GM12873 (cell line): Measurements from ENCODE around the gene EEFSEC.

Experiments used
- TF ChIP-seq, protein P1 (sequence below): IDR thresholded peaks from 2 replicates; pipeline ENCODE4 v1.5.1; 2012; ENCODE audit warnings: low read depth, mild to moderate bottlenecking, moderate library complexity, low read length, control low read depth; ENCODE audit not compliant: insufficient read depth; ENCODE audit errors: missing control alignments

EEFSEC gene

DNA sequence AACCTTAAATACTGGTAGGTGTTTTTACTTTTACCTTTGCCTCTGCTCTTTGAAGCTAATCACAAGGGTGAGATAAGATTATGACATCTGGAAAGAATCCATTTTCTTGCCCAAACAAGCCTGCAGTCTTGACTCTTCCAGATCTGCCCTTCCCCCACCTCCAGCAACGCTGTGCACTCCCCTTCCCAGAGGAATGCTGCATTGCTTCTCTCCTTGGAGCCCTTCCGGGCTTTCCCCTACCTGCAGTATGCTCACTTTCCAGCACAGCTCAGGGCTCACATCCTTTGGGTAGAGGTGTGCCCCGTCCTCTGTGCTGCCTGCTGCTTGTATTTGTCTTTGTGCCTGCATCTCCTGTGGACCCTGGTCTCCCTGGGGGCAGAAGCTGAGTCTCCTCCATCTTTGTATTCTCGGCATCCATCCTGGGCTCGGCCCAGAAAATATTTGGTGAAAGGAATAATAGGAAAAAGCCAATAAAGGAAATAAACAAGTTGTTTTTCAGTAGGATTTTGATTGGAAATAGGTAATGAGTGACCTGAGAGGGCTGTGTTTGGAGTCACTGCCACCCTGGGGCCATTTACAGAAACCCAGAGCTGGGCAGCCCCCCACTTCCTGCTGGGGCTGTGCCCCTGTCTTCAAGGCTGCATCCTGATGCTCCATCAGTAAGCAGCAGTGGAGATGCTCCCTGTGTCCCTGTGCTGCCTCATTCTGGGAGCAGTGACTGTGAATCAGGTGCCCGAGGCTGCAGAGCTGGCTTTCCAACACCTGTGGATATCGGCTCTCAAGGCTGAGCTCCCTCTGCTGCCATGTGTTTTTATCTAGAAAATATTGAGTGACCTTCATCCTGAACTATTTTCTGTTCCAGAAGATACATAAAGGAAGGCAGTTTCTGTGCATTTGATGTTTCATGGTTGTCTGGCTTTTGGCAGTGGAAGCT lies 117.5 kb downstream of the EEFSEC start:
- TF ChIP-seq, protein P1, sequence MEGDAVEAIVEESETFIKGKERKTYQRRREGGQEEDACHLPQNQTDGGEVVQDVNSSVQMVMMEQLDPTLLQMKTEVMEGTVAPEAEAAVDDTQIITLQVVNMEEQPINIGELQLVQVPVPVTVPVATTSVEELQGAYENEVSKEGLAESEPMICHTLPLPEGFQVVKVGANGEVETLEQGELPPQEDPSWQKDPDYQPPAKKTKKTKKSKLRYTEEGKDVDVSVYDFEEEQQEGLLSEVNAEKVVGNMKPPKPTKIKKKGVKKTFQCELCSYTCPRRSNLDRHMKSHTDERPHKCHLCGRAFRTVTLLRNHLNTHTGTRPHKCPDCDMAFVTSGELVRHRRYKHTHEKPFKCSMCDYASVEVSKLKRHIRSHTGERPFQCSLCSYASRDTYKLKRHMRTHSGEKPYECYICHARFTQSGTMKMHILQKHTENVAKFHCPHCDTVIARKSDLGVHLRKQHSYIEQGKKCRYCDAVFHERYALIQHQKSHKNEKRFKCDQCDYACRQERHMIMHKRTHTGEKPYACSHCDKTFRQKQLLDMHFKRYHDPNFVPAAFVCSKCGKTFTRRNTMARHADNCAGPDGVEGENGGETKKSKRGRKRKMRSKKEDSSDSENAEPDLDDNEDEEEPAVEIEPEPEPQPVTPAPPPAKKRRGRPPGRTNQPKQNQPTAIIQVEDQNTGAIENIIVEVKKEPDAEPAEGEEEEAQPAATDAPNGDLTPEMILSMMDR: no peak

DNA sequence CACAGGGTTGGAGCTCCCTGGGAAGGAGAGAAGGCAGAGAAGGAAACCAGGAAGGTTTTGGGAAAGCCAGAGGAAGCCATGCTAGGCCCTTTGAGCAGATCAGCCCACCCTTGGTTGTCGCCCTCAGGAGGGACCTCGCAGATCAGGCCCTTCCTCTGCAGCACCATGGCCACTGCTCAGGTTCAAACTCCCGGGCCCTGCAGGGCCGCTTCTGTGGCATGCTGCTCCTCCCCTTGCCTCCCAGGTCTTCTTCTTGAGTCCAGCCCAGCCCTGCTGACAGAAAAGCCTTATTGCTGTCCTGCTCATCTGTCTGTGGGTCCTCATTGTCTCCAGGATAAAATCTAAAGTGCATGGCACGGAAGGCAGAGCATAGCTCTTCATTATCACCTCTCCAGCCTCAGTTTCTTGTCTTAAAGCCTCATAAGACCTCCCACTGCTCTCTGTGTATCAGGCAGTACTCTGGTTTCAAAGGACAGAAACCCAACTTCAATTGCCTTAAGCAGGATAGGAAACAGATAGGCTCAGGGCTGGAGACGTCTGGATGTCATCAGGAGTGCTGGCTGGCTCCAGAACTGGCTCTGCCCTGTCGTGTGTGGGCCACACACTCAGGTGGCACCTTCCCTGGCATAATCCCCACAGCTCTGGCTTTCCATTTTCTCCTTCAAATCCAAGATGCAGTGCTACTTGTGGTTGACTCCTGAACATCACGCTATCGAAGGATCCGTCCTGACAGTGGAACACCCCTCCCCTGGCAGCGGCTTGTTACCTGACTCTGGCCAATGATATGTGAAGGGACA lies 118.5 kb downstream of the EEFSEC start:
- TF ChIP-seq, protein P1: no peak

DNA sequence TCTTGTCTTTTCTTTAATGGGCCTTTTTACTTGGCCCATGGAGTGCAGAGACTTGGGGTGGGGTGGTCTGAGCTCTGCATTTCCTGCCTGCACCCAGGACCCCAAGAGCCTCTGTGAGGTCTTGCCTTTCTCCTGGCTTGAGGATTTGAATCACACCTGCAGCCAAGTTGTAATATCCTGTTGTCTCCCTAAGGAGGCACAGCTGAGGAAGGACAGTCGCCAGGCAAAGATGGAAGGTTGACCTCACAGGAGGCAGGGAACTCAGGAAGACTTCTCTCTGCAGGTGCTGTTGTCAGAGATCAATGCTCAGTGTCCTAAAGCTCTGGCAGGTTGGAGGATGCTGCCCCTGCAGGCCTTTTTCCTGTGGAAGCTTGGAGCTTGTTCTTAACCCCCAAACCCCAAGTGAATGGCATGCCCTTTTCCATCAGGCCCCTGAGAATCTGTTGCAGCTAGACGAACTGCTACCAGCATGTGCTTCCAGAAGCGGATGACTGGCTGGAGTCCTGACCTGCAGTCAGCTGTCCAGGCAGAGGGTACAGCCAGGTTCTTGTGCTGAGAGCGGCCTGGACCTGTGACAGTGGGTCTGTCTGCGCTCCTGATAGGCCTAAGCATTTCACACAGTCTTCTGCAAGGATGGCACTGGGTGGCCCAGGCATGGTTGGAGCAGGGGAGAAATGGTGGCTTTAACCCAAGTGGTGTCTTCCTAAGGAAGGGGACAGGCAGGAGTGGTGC lies 120.0 kb downstream of the EEFSEC start:
- TF ChIP-seq, protein P1: no peak

DNA sequence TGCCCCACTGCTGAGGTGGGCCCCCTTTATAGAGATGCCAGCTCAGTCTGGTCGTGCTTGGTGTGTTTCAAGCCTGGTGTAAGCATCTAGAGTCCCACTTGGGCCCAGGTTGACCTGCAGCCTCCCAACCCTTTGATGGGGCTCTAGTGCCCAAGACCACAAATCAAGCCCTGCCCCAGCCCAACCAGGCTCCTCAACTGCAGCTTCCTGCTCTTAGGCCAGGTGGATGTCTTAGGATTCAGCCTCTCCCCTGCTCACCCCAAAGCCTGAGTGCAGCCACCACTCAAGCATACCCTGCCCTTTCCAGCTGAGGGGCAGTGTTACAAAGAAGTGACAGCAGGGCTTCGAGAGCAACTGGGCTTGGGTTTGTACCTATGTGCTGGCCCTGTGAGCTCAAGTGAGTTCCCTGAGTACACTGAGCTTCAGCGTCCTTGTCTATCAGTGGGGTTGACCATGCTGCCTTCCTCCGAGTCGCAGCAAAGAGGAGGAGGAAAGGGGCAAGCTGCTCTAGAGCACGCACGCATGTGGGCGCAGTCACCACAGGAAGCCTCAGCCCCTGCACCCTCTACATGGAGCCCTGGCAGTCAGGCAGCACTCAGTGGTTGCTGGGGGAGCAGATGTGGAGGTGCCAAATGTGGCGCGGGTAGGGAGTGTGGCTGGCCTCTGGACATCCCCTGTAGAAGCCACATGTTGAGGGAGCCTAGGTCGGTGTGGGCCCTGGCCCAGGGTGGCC lies 120.7 kb downstream of the EEFSEC start:
- TF ChIP-seq, protein P1: no peak

DNA sequence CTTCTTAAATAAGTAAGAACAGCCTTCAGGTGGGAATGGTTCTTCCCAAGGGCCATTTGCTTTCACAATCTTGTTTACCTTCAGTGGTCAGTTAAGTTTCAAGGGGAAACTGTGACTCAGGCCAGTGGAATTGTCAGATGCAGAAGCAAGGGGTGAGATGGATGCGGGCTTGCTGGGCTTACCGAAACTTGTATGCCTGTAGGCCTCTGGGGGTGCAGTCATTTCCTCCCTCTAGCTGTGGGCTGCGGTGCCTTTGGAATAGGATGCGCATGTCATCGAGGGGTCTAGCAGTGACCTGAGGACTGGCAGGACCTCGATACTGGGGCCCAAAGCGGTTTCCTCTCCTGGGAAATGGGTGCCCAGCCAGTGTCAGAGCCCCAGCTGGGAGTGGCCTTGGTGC lies 121.6 kb downstream of the EEFSEC start:
- TF ChIP-seq, protein P1: no peak

DNA sequence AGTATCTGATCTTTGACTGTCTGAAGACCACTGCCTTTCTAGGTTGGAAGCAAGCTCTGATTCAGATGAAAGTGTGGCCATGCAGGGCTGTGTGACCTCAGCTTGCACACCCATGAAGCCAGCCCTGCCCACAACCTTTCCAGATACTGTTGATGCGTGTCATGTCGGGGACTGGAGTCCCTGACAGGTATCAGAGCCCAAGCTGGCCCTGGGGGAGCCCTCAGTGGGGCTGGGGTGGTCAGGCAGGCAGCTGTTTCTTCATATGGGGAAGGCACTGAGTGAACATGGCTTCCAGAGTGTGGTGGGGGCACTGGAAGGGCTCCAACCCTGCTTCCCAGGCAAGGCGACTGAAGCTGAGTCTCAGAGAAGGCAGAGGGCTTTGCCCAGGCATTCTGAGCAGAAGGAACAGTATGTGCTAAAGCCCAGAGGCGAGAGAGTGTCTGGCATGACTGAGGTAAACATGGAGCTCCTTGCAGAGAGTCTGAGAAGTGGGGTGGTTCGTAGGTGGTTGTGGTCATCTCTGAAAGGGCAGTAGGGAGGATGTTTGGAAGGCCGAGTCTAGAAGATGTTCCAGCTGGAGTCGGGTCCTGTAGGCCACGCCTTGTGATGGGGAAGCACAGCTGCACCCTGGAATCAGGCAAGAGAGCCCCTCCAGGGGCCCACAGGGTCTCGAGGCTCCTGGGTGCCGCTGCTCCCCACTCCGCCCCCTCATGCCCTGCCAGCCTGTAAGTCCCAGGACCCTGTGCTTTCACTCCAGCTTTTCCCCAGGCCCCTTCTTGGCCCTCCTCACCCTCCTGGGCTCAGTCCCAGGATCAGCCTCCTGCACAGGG lies 122.2 kb downstream of the EEFSEC start:
- TF ChIP-seq, protein P1: no peak
